ENCODE results near the gene BAHCC1. TPM values are rescaled to one million over a fixed set of nuclear protein-coding genes. Genes with fewer than 3 reads are reported as not detected.

The BAHCC1 gene
- total RNA-seq, 1 experiment from 2014 or later, result 9.9 TPM

DNA sequence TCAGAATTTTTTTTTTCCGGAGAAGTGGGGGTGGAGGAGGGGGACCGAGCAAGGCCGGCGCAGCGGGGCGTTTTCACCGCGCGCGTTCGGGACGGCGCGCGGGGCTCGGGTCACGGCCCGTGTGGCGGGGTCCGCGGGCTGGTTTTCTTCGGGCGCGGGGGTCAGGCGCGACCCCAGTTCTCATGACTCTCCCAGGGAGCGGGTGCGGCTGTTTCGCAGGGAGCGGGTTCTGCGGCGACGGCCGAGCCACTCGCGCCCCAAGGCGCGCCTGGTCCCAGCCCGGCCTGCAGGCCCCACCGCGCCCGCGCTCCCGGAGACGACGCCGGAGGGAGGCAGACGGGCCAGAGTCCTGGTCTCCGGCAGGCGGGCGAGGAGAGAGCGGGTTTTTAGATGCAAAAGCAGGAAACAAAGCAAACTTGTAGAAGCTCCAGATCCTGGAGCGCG is 1.0 kb downstream of the BAHCC1 start:
- no peaks in the 10 kb centered on the region for H3K27me3 ChIP-seq (ENCODE audit: low read length)
- H3K79me2 ChIP-seq (ENCODE audit: low read length), result peaks cover 81% of the 10 kb centered on the region
- H3K9me3 ChIP-seq (ENCODE audit: low read length), result no peaks in the 10 kb centered on the region
- peaks cover 37% of the 10 kb centered on the region for H3K4me1 ChIP-seq (ENCODE audit: insufficient read depth, low read length)
- no peaks in the 10 kb centered on the region for H3K36me3 ChIP-seq (ENCODE audit: low read depth, low read length)
- H3K4me3 ChIP-seq (ENCODE audit: low read length), result peak overlapping the region; percentile 98
- TF ChIP-seq EZH2 (IDR thresholded peaks at IDR 0.05; ENCODE audit: low read length, unreplicated experiment) (no peak), EZH2phosphoT487 (IDR thresholded peaks at IDR 0.05; ENCODE audit: borderline replicate concordance, low read length) (no peak)
- TF ChIP-seq, protein P1, sequence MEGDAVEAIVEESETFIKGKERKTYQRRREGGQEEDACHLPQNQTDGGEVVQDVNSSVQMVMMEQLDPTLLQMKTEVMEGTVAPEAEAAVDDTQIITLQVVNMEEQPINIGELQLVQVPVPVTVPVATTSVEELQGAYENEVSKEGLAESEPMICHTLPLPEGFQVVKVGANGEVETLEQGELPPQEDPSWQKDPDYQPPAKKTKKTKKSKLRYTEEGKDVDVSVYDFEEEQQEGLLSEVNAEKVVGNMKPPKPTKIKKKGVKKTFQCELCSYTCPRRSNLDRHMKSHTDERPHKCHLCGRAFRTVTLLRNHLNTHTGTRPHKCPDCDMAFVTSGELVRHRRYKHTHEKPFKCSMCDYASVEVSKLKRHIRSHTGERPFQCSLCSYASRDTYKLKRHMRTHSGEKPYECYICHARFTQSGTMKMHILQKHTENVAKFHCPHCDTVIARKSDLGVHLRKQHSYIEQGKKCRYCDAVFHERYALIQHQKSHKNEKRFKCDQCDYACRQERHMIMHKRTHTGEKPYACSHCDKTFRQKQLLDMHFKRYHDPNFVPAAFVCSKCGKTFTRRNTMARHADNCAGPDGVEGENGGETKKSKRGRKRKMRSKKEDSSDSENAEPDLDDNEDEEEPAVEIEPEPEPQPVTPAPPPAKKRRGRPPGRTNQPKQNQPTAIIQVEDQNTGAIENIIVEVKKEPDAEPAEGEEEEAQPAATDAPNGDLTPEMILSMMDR (conservative IDR thresholded peaks at IDR 0.05; ENCODE audit: low read depth, low read length), result no peak
- POLR2A ChIA-PET (ENCODE audit: unreplicated experiment), result no interaction called here
- CTCF ChIA-PET, result interaction anchor here (1.5 kb wide), 1 partner anchor 31 kb away, joined by 4 read pairs; no protein-coding TSS in a partner anchor
- H2AFZ ChIP-seq (ENCODE audit: low read length), result peak overlapping the region; percentile 71; the same call in 1 of the 2 replicates
- no peaks in the 10 kb centered on the region for H3K9me2 ChIP-seq (replicated peaks; ENCODE audit: low read length)
- no TSS peak for BruUV-seq (replicated peaks)
- H3K4me2 ChIP-seq (ENCODE audit: low read length), result peak overlapping the region; percentile 100
- peak overlapping the region; percentile 80 for H3K27ac ChIP-seq (ENCODE audit: low read length)
- H3K9ac ChIP-seq (ENCODE audit: low read length), result peak overlapping the region; percentile 95
- no peaks in the 10 kb centered on the region for H4K20me1 ChIP-seq (ENCODE audit: low read length)
- ATAC-seq (no peak), DNase-seq (no peak)
- intact Hi-C loops (cut with micrococcal nuclease), result loop anchor here (10.0 kb wide), 2 partner anchors 119 to 141 kb away; partner anchors contain the start of gene ACTG1
- H3F3A ChIP-seq (ENCODE audit: low read length, unreplicated experiment), result no peaks in the 10 kb centered on the region

DNA sequence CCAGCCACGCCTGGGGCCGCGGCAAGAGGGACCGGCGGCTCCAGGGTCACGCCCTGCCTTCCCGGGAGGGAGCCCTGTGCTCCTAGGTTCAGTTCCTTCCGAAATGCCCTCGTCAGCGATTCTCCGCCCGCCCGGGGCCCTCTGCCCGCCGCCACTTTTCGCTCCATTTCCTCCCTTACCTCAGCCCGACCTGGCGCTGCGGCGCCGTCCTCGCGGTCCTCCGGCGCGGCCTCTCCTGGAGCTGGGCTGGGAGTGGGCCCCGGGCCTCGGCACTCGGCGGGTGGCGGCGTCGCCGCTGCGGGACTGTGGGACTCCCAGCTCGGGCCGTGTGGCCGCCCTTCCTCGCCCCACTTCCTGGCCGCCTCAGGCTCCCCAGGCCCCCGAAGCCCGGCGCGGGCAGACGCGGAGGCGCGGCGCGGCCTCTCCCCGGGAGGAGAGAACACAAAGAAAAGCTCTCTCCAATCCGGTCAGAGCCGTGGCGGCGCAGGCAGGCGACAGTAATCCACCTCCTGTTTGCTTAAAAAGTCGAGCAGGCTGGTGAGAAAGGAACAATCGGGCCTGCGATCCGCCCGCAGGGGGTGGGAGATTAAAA is 1.6 kb downstream of the BAHCC1 start:
- no TSS peak for BruUV-seq (replicated peaks)
- CTCF ChIA-PET, result interaction anchor here (1.0 to 1.5 kb wide), 2 partner anchors 31 to 142 kb away, joined by 3 to 4 read pairs; no protein-coding TSS in a partner anchor

More for the DNA sequence above, 1.6 kb downstream of the BAHCC1 start:
- no peak for ATAC-seq
- Histone ChIP-seq H3K4me2 (ENCODE audit: low read length) (peak overlapping the region; percentile 100), H3F3A (ENCODE audit: low read length, unreplicated experiment) (no peaks in the 10 kb centered on the region), H3K27me3 (ENCODE audit: low read length) (no peaks in the 10 kb centered on the region), H3K36me3 (ENCODE audit: low read depth, low read length) (no peaks in the 10 kb centered on the region), H4K20me1 (ENCODE audit: low read length) (no peaks in the 10 kb centered on the region), H3K79me2 (ENCODE audit: low read length) (peaks cover 81% of the 10 kb centered on the region), H3K9me2 (replicated peaks; ENCODE audit: low read length) (no peaks in the 10 kb centered on the region), H2AFZ (ENCODE audit: low read length) (peak overlapping the region; percentile 71), H3K27ac (ENCODE audit: low read length) (peak overlapping the region; percentile 80), H3K9ac (ENCODE audit: low read length) (peak overlapping the region; percentile 95), H3K4me1 (ENCODE audit: insufficient read depth, low read length) (peaks cover 32% of the 10 kb centered on the region), H3K4me3 (ENCODE audit: low read length) (peak overlapping the region; percentile 98), H3K9me3 (ENCODE audit: low read length) (no peaks in the 10 kb centered on the region)
- POLR2A ChIA-PET (ENCODE audit: unreplicated experiment), result interaction anchor here (0.6 kb wide), 1 partner anchor 30 kb away, joined by 3 read pairs; no protein-coding TSS in a partner anchor
- intact Hi-C loops (cut with micrococcal nuclease), result loop anchor here (10.0 kb wide), 2 partner anchors 118 to 142 kb away; partner anchors contain the start of gene ACTG1
- DNase-seq, result peak; percentile 53
- no peak for TF ChIP-seq EZH2phosphoT487 (IDR thresholded peaks at IDR 0.05; ENCODE audit: borderline replicate concordance, low read length)
- TF ChIP-seq EZH2 (IDR thresholded peaks at IDR 0.05; ENCODE audit: low read length, unreplicated experiment), result no peak
- TF ChIP-seq, protein P1 (conservative IDR thresholded peaks at IDR 0.05; ENCODE audit: low read depth, low read length), result no peak
